Measurements from ENCODE around the gene G6PD. TPM values are rescaled to one million over a fixed set of nuclear protein-coding genes. Genes with fewer than 3 reads are reported as not detected.

G6PD gene
- total RNA-seq, 1 experiment from 2014 or later, result 68.7 TPM

DNA sequence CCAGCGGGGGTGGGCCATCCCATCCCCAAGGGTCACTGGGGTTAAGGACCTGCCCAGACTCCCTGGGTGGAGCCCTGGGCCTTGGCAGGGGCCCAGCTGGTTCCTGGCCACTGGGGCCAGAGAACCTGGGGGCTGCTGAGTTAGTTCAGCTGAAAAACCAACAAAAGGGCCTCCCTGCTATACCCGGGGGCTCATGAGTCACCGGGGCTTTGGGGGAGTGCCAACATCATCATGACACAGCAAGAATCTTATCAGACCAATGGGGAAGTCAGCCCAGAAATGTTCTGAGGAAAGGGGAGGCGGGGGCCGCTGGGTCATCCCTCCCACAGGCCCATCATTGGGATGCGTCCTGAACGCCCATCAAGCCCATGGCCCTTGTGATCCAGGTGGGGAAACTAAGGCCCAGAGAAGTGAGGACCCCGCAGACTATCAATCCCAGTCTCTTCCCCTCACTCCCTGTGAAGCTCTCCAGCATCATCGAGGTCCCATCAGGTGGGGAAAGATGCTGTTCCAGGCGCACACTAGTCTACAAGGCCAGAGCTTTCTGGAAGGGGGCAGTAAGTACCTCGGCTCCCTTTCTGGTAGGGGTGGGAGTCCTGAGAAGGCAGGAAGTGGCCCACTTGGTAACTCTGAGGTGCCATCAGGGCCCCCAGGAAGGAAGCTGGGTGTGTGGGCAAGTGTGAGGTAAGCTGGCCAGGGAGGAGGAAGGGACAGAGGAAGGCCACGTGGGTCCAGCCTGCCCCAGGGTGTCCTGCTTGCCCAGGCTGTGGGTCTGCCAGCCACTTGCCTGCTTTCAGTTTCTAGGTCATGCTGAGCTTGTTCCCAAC, 4.5 kb downstream of the G6PD start:
- Histone ChIP-seq H3K14ac (ENCODE audit: insufficient read depth, low read length) (no peak overlapping the region), H2BK20ac (ENCODE audit: low read depth, low read length, poor library complexity, severe bottlenecking) (no peak overlapping the region), H2BK120ac (ENCODE audit: low read depth, low read length, poor library complexity, severe bottlenecking) (no peak overlapping the region), H3K4ac (ENCODE audit: low read depth, low read length) (no peak overlapping the region), H3K27ac (ENCODE audit: insufficient read length, low read depth, low read length) (no peak overlapping the region), H3K79me2 (ENCODE audit: insufficient read depth, low read length) (no peaks in the 10 kb centered on the region), H3K23me2 (ENCODE audit: insufficient read length, low read depth, low read length, poor library complexity, severe bottlenecking) (peaks cover 3% of the 10 kb centered on the region), H2AFZ (ENCODE audit: low read length) (no peak overlapping the region), H2AK5ac (ENCODE audit: insufficient read length, low read length) (no peak overlapping the region), H3K56ac (ENCODE audit: insufficient read length, low read depth, low read length) (no peak overlapping the region), H3K9ac (ENCODE audit: extremely low read depth, insufficient read length, low read length) (no peak overlapping the region), H4K20me1 (ENCODE audit: control insufficient read depth, insufficient read depth, insufficient read length) (no peaks in the 10 kb centered on the region), H4K5ac (ENCODE audit: insufficient read length, low read depth, low read length) (no peak overlapping the region), H4K8ac (replicated peaks; ENCODE audit: insufficient read length, low read depth, low read length) (no peak overlapping the region), H4K91ac (ENCODE audit: insufficient read length, low read depth, low read length) (no peak overlapping the region), H2BK15ac (ENCODE audit: low read depth, low read length) (no peak overlapping the region), H3K79me1 (ENCODE audit: insufficient read depth, low read depth, low read length, poor library complexity, severe bottlenecking) (no peaks in the 10 kb centered on the region), H3K23ac (ENCODE audit: insufficient read length, low read depth, low read length) (no peak overlapping the region), H3T11ph (ENCODE audit: low read length) (no peak overlapping the region), H3K4me2 (ENCODE audit: insufficient read depth, insufficient read length, low read length) (no peak overlapping the region), H2BK5ac (ENCODE audit: insufficient read length, low read length) (no peak overlapping the region), H3K18ac (ENCODE audit: insufficient read length, low read depth, low read length) (no peak overlapping the region), H3K9me3 (ENCODE audit: control insufficient read depth, low read depth, low read length) (peaks cover 39% of the 10 kb centered on the region), H3K4me1 (ENCODE audit: insufficient read depth, low read length) (no peaks in the 10 kb centered on the region), H3K27me3 (ENCODE audit: insufficient read depth, low read length) (no peaks in the 10 kb centered on the region), H2BK12ac (ENCODE audit: insufficient read length, low read depth, low read length) (no peak overlapping the region)
- TF ChIP-seq, protein P1, sequence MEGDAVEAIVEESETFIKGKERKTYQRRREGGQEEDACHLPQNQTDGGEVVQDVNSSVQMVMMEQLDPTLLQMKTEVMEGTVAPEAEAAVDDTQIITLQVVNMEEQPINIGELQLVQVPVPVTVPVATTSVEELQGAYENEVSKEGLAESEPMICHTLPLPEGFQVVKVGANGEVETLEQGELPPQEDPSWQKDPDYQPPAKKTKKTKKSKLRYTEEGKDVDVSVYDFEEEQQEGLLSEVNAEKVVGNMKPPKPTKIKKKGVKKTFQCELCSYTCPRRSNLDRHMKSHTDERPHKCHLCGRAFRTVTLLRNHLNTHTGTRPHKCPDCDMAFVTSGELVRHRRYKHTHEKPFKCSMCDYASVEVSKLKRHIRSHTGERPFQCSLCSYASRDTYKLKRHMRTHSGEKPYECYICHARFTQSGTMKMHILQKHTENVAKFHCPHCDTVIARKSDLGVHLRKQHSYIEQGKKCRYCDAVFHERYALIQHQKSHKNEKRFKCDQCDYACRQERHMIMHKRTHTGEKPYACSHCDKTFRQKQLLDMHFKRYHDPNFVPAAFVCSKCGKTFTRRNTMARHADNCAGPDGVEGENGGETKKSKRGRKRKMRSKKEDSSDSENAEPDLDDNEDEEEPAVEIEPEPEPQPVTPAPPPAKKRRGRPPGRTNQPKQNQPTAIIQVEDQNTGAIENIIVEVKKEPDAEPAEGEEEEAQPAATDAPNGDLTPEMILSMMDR (conservative IDR thresholded peaks at IDR 0.05), result no peak
- H3K36me3 Mint-ChIP-seq (ENCODE audit: insufficient read depth in 1 of 3, low read depth in 3 of 3), result peaks cover 31 to 54% (median 43%) of the 10 kb centered on the region in 3 experiments
- H3K4me1 Mint-ChIP-seq, result peaks cover 2 to 7% of the 10 kb centered on the region in 2 experiments; a peak in 3 of 4 replicates
- no peak overlapping the region; a peak in 1 of 7 replicates for H3K27ac Mint-ChIP-seq
- peaks cover 53 to 71% of the 10 kb centered on the region in 2 experiments for H3K9me3 Mint-ChIP-seq
- H3K4me3 Mint-ChIP-seq, result no peak overlapping the region
- no peak for DNase-seq
- H3K27me3 Mint-ChIP-seq (ENCODE audit: low read depth), result peaks cover 2% of the 10 kb centered on the region
- WGBS (ENCODE audit: extremely low coverage, insufficient read length, low lambda C conversion rate), result no CpG with 5 or more reads among the region's 12 CpGs

Measured in H9 (cell line).